HG03060 (cell line): ENCODE results near the gene CD33.

Experiments
- ATAC-seq: cut with Tn5 transposase; IDR thresholded peaks from one replicate; pipeline ENCODE4 v1.9.1; 2021; ENCODE audit warnings: low read depth, moderate number of reproducible peaks; ENCODE audit not compliant: unreplicated experiment

The CD33 gene

DNA sequence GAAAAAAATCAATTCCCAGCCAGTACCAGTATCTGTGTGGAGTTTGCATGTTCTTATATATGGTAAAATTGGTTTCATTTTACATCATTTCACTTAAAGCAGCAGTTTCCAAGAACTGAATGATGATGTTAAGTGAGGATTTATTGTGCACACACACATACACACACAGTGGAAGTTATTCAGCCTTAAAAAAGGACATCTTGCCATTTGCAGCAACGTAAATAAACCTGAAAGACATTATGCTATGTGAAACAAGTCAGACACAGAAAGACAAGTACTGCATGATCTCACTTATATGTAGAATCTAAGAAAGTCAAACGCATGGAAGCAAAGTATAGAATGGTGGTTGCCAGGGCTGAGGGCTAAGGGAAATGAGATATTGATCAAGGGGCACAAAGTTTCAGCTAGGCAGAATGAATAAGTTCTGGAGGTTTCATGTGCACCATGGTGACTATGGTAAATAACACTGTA, 31.3 kb downstream of the CD33 start:
- no peak for ATAC-seq

GRCh38 chr19:51257471-51257870, 32.6 kb downstream of the CD33 start:
- no peak for ATAC-seq

DNA sequence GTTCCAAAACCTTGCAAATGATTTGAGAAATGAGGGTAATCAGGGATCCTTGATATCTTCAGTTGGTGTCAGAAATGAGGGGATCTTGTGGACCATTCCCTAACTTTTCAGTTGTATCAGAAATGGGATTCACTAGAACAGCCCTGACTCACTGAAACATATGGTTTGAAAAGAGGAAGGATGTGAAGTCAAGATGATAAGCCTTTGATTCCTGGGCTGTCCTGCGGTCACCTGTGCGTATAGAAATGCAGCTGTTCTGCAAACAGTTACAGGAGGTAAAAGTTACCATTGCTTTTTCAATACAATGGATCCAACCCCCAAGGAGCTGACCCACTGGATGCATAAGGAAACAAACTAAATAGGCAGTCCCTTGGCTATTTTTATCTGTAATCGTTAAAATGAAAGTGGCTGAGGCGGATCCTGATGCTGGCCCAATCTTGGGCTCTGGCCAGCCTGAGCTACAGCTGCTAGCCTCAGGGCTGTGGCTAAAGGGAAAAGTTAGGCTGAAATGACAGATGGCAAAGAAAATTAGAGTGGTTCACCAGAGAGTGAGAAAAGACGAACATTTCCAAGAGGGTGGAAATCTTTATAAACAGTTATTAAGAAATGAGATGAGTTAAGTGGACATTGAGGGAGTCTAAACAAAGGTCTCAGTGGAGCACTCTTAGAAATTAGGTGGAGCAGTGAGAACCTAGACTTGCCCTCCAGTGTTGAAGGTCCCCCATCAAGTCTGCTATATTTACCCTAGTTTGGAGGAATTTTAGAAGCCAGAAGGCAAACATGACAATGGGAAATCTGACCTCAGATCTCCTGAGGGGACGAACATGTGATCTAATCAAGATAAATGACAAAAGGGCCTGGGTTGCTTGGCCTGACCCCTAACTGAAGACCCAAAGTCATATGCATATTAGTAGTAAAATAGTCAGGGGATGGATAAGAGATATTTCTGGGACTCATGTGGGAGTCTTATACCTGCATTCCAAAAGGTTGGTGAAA, 33.6 kb downstream of the CD33 start:
- no peak for ATAC-seq

GRCh38 chr19:51259348-51260245, 34.7 kb downstream of the CD33 start:
- ATAC-seq: no peak

DNA sequence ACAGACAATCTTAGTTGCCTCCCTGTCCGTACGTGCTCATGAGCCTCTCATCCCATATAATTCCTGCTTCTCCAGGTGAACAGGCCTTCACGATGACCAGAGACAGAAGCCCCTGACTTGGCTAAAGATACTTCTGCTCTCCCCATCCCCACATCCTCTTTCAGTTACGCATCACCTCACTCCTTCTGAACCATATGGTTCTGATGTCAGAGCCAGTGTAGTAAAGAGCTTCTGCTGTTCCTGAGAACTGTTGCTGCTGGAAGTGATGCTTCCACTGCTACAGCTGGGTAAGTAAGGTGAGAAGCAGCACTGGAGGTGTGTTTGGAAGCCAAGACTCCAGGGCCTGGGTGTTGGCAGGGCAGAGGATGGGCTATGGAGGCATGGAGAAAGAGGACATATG, 38.9 kb downstream of the CD33 start:
- no peak for ATAC-seq

DNA sequence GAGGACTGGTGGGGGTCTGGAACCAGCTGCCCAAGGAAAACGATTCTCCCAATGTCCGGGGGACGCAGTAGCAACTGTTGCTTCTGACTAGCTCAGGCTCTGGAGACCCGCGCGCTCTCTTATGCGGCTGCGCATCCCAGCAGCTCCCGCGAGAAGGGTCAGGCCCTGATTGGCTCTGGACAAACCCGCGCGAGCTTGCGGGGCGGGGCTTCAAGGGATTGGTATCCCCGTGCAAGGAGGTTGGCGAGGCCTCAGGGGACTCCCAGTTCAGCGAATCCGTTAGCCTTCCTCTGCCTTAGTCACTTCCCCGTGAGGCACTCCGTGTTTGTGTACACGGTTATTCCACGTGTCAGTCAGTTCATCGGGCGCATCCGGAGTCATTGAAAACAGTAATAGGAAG, 46.2 kb downstream of the CD33 start:
- ATAC-seq: no peak

- ATAC-seq: no peak
These were observed 47.4 kb downstream of the CD33 start for GRCh38 chr19:51272183-51272810.

DNA sequence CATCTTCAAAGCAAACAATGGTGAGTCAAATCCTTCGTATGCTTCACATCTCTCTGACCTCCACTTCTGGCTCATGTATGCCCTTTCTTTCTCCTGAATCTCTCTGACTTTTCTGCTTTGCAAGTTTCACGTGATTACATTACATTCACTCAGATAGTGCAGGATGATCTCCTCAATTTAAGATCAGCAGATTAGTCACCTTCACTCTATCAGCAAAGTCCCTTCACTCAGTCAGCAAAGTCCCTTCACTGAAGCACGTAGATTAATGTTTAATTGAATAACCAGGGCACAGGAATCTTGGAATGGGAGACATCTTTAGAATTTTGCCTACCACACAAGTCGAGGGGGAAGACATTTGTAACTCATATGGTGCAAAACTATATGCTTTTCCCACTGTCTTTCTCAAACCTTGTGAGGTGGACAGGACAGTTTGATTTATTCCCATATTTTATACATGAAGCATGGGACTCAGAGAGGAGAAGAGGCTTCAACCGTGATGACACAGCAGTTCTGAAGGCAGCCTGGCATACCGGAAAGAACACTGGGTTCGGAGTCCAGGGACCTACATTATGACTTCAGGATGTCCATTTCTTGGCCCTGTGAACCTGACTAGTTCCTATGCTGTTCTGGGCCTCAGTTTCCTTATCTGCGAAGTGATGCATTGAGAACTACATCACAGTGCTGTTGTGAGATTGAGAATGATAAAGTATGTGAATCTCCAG, 49.3 kb downstream of the CD33 start:
- ATAC-seq: no peak

GRCh38 chr19:51277112-51277511, 52.2 kb downstream of the CD33 start:
- no peak for ATAC-seq

DNA sequence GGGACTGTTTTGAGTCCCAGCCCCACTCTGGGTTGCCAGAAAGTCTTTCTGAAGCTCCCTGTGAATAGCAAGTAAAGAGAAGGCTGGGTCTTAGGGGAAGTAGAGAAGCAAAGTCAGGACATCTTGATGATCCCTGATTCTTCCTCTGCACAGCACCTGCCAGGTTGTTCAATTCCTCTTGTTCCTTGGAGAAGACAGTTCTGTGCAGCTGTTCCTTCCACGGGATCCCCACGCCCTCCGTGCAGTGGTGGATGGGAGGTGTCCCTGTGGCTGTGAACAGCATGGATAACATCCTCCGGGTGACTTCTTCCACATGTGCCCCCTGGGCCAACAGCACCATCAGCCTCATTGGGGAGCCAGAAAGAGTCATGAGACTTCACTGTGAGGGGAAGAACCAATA, 57.5 kb downstream of the CD33 start:
- ATAC-seq: no peak

GRCh38 chr19:51285682-51286081, 60.8 kb downstream of the CD33 start:
- no peak for ATAC-seq
